Right atrium auricular region (tissue), 2 donors: ENCODE data around the gene CAP1. TPM values are rescaled to one million over a fixed set of nuclear protein-coding genes. Genes with fewer than 3 reads are reported as not detected.

Experiments
- DNase-seq: peaks from one replicate; pipeline ENCODE4 v3.0.0-alpha.2; 2019; ENCODE audit warnings: low spot score
- H3K27ac ChIP-seq, 2 donors: fragments of 200-600 bp; sonication (generic); 1 replicate in 1 of 2; 2 replicates in 1 of 2; pipeline ENCODE4 v1.5.1; 2016 to 2019
- H3K27me3 ChIP-seq, 2 donors: fragments of 200-600 bp; sonication (generic); one replicate each; pipeline versions ENCODE4 v1.5.1 to v1.6.0; 2017 to 2019
- H3K36me3 ChIP-seq: fragments of 200-600 bp; sonication (generic); one replicate; pipeline ENCODE4 v1.5.1; 2016
- H3K4me1 ChIP-seq, 2 donors: fragments of 200-600 bp; sonication (generic); one replicate each; pipeline versions ENCODE4 v1.5.1 to v1.6.0; 2017 to 2019
- H3K4me3 ChIP-seq, 2 donors: fragments of 200-600 bp; sonication (generic); 1 replicate in 1 of 2; 2 replicates in 1 of 2; pipeline ENCODE4 v1.5.1; 2017 to 2019; ENCODE audit warnings: mild to moderate bottlenecking in 1 of 2, moderate library complexity in 1 of 2
- H3K9me3 ChIP-seq, 2 donors: fragments of 200-600 bp; sonication (generic); one replicate each; pipeline ENCODE4 v1.5.1; 2019
- CTCF ChIP-seq, 2 donors: fragments of 200-600 bp; sonication (generic); IDR thresholded peaks; one replicate each; pipeline ENCODE4 v1.5.1; 2019; ENCODE audit warnings: antibody characterized with exemption in 2 of 2
- total RNA-seq, 2 donors: library from RNA; depleted of rRNA; stranded (reverse); fragments of >200 nt; gene quantifications; one replicate each; pipeline ENCODE4 v1.1.0, GENCODE V29; 2016

CAP1 gene
- total RNA-seq, 2 donors from 2014 or later: 58.9 to 111 TPM

- H3K4me3 ChIP-seq: no peak overlapping the region
- no peaks in the 10 kb centered on the region for H3K27me3 ChIP-seq
- H3K9me3 ChIP-seq: no peaks in the 10 kb centered on the region
- peaks cover 4% of the 10 kb centered on the region for H3K36me3 ChIP-seq
- no peak for DNase-seq
- H3K4me1 ChIP-seq: peaks cover 0 to 65% of the 10 kb centered on the region in 2 donors
- H3K27ac ChIP-seq: peak overlapping the region; percentile 39 to 58
- TF ChIP-seq CTCF (IDR thresholded peaks at IDR 0.05): no peak
Measured at GRCh38 chr1:40049725-40050124, 9.2 kb downstream of the CAP1 start.

- DNase-seq: no peak
- no peak for TF ChIP-seq CTCF (IDR thresholded peaks at IDR 0.05)
- H3K4me1 ChIP-seq: peaks cover 0 to 66% of the 10 kb centered on the region in 2 donors
Measured at GRCh38 chr1:40050863-40051262, 10.3 kb downstream of the CAP1 start.

GRCh38 chr1:40053138-40053887 lies 12.8 kb downstream of the CAP1 start:
- Histone ChIP-seq H3K4me1 (peaks cover 0 to 75% of the 10 kb centered on the region in 2 donors), H3K27ac (peak overlapping the region in 1 of 2 donors; percentile 20), H3K36me3 (no peaks in the 10 kb centered on the region), H3K27me3 (no peaks in the 10 kb centered on the region), H3K4me3 (no peak overlapping the region), H3K9me3 (no peaks in the 10 kb centered on the region)
- TF ChIP-seq CTCF (IDR thresholded peaks at IDR 0.05): no peak
- DNase-seq: no peak

More at GRCh38 chr1:40050863-40051262, 10.3 kb downstream of the CAP1 start:
- Histone ChIP-seq H3K27ac (no peak overlapping the region), H3K27me3 (no peaks in the 10 kb centered on the region), H3K4me3 (no peak overlapping the region), H3K36me3 (peaks cover 4% of the 10 kb centered on the region), H3K9me3 (no peaks in the 10 kb centered on the region)

GRCh38 chr1:40056519-40057309 lies 16.2 kb downstream of the CAP1 start:
- no peak overlapping the region for H3K4me3 ChIP-seq
- no peaks in the 10 kb centered on the region for H3K9me3 ChIP-seq
- H3K27ac ChIP-seq: no peak overlapping the region
- H3K36me3 ChIP-seq: peaks cover 22% of the 10 kb centered on the region
- H3K4me1 ChIP-seq: peaks cover 0 to 89% of the 10 kb centered on the region in 2 donors
- TF ChIP-seq CTCF (IDR thresholded peaks at IDR 0.05): no peak
- DNase-seq: no peak
- H3K27me3 ChIP-seq: no peaks in the 10 kb centered on the region

GRCh38 chr1:40057310-40058030 lies 16.9 kb downstream of the CAP1 start:
- DNase-seq: no peak
- no peak overlapping the region for H3K4me3 ChIP-seq
- H3K27me3 ChIP-seq: no peaks in the 10 kb centered on the region
- no peak overlapping the region for H3K27ac ChIP-seq
- no peak for TF ChIP-seq CTCF (IDR thresholded peaks at IDR 0.05)
- peaks cover 0 to 84% of the 10 kb centered on the region in 2 donors for H3K4me1 ChIP-seq
- peaks cover 30% of the 10 kb centered on the region for H3K36me3 ChIP-seq
- no peaks in the 10 kb centered on the region for H3K9me3 ChIP-seq
